Epithelial cell of esophagus (primary cell): Measurements from ENCODE around the gene CEBPA.

Experiments used
- DNase-seq: peaks from one replicate; pipeline ENCODE4 v3.0.0; 2010; ENCODE audit warnings: low read depth
- H3K4me3 ChIP-seq: 2 replicates; pipeline ENCODE4 v1.5.1; 2011; ENCODE audit warnings: mild to moderate bottlenecking, low read length, control low read depth
- TF ChIP-seq, protein P1 (sequence below): IDR thresholded peaks from 2 replicates; pipeline ENCODE4 v1.5.1; 2011; ENCODE audit warnings: low read depth, mild to moderate bottlenecking, low read length, control low read depth, inconsistent platforms; ENCODE audit not compliant: insufficient read depth; ENCODE audit errors: missing control alignments

The CEBPA gene

GRCh38 chr19:33345163-33345562 is 42.8 kb upstream of the CEBPA start:
- H3K4me3 ChIP-seq, result no peak overlapping the region
- DNase-seq, result no peak
- TF ChIP-seq, protein P1, sequence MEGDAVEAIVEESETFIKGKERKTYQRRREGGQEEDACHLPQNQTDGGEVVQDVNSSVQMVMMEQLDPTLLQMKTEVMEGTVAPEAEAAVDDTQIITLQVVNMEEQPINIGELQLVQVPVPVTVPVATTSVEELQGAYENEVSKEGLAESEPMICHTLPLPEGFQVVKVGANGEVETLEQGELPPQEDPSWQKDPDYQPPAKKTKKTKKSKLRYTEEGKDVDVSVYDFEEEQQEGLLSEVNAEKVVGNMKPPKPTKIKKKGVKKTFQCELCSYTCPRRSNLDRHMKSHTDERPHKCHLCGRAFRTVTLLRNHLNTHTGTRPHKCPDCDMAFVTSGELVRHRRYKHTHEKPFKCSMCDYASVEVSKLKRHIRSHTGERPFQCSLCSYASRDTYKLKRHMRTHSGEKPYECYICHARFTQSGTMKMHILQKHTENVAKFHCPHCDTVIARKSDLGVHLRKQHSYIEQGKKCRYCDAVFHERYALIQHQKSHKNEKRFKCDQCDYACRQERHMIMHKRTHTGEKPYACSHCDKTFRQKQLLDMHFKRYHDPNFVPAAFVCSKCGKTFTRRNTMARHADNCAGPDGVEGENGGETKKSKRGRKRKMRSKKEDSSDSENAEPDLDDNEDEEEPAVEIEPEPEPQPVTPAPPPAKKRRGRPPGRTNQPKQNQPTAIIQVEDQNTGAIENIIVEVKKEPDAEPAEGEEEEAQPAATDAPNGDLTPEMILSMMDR, result no peak

GRCh38 chr19:33344573-33344925 is 42.2 kb upstream of the CEBPA start:
- no peak overlapping the region for H3K4me3 ChIP-seq
- no peak for DNase-seq
- TF ChIP-seq, protein P1, result no peak

- DNase-seq, result no peak
- H3K4me3 ChIP-seq, result no peak overlapping the region
- TF ChIP-seq, protein P1, result no peak
Observed at GRCh38 chr19:33343859-33344572, 41.7 kb upstream of the CEBPA start.

- no peak overlapping the region for H3K4me3 ChIP-seq
- TF ChIP-seq, protein P1, result no peak
- no peak for DNase-seq
Observed at GRCh38 chr19:33343301-33343700, 41.0 kb upstream of the CEBPA start.

- no peak for DNase-seq
Observed at GRCh38 chr19:33340991-33341390, 38.7 kb upstream of the CEBPA start.

GRCh38 chr19:33339016-33339984 is 37.0 kb upstream of the CEBPA start:
- no peak overlapping the region for H3K4me3 ChIP-seq
- TF ChIP-seq, protein P1, result peak; percentile 3
- DNase-seq, result peak; percentile 78

More at GRCh38 chr19:33340991-33341390, 38.7 kb upstream of the CEBPA start:
- TF ChIP-seq, protein P1, result no peak
- H3K4me3 ChIP-seq, result no peak overlapping the region
